Activated naive CD8-positive, alpha-beta T cell (primary cell): ENCODE data around the gene AMIGO1.
A peak's percentile ranks its signal among the peaks of the same experiment; 100 is the strongest.

Experiments used
- H3K27ac Mint-ChIP-seq: one replicate; pipeline ENCODE4 v1.8.0; 2021; ENCODE audit warnings: mixed read lengths
- H3K27me3 Mint-ChIP-seq: one replicate; pipeline ENCODE4 v1.8.0; 2021; ENCODE audit warnings: mixed read lengths
- H3K36me3 Mint-ChIP-seq: one replicate; pipeline ENCODE4 v1.8.0; 2021; ENCODE audit warnings: mixed read lengths
- H3K4me1 Mint-ChIP-seq: one replicate; pipeline ENCODE4 v1.8.0; 2021; ENCODE audit warnings: low read depth, mixed read lengths
- H3K4me3 Mint-ChIP-seq: one replicate; pipeline ENCODE4 v1.8.0; 2021; ENCODE audit warnings: mild to moderate bottlenecking, mixed read lengths
- H3K9me3 Mint-ChIP-seq: one replicate; pipeline ENCODE4 v1.8.0; 2021; ENCODE audit warnings: low read depth, mixed read lengths

AMIGO1 gene

GRCh38 chr1:109522026-109522425, 12.5 kb upstream of the AMIGO1 start:
- H3K4me1 Mint-ChIP-seq: peaks cover 1% of the 10 kb centered on the region

GRCh38 chr1:109521002-109521951, 11.8 kb upstream of the AMIGO1 start:
- Mint-ChIP-seq H3K4me1 (peaks cover 1% of the 10 kb centered on the region), H3K27ac (no peak overlapping the region), H3K9me3 (no peaks in the 10 kb centered on the region), H3K36me3 (no peaks in the 10 kb centered on the region), H3K27me3 (no peaks in the 10 kb centered on the region), H3K4me3 (no peak overlapping the region)

More at GRCh38 chr1:109522026-109522425, 12.5 kb upstream of the AMIGO1 start:
- no peaks in the 10 kb centered on the region for H3K36me3 Mint-ChIP-seq
- H3K9me3 Mint-ChIP-seq: no peaks in the 10 kb centered on the region
- no peak overlapping the region for H3K4me3 Mint-ChIP-seq
- H3K27ac Mint-ChIP-seq: no peak overlapping the region
- no peaks in the 10 kb centered on the region for H3K27me3 Mint-ChIP-seq

GRCh38 chr1:109517337-109517736, 7.8 kb upstream of the AMIGO1 start:
- H3K4me1 Mint-ChIP-seq: peaks cover 1% of the 10 kb centered on the region
- H3K9me3 Mint-ChIP-seq: no peaks in the 10 kb centered on the region
- no peak overlapping the region for H3K4me3 Mint-ChIP-seq
- no peak overlapping the region for H3K27ac Mint-ChIP-seq
- H3K27me3 Mint-ChIP-seq: no peaks in the 10 kb centered on the region
- no peaks in the 10 kb centered on the region for H3K36me3 Mint-ChIP-seq

- no peak overlapping the region for H3K4me3 Mint-ChIP-seq
- H3K36me3 Mint-ChIP-seq: no peaks in the 10 kb centered on the region
- H3K9me3 Mint-ChIP-seq: no peaks in the 10 kb centered on the region
- H3K27ac Mint-ChIP-seq: no peak overlapping the region
- no peaks in the 10 kb centered on the region for H3K27me3 Mint-ChIP-seq
- H3K4me1 Mint-ChIP-seq: no peaks in the 10 kb centered on the region
Measured at GRCh38 chr1:109516872-109517271, 7.3 kb upstream of the AMIGO1 start.

- Mint-ChIP-seq H3K4me3 (no peak overlapping the region), H3K27ac (no peak overlapping the region), H3K36me3 (no peaks in the 10 kb centered on the region), H3K9me3 (no peaks in the 10 kb centered on the region), H3K27me3 (no peaks in the 10 kb centered on the region), H3K4me1 (peaks cover 20% of the 10 kb centered on the region)
Measured at GRCh38 chr1:109514846-109515245, 5.3 kb upstream of the AMIGO1 start.

GRCh38 chr1:109513110-109513710, 3.7 kb upstream of the AMIGO1 start:
- Mint-ChIP-seq H3K4me3 (no peak overlapping the region), H3K4me1 (peaks cover 31% of the 10 kb centered on the region), H3K27ac (no peak overlapping the region), H3K9me3 (no peaks in the 10 kb centered on the region), H3K27me3 (no peaks in the 10 kb centered on the region), H3K36me3 (peaks cover 1% of the 10 kb centered on the region)

GRCh38 chr1:109508873-109509175, 703 bp downstream of the AMIGO1 start:
- H3K27ac Mint-ChIP-seq: peak overlapping the region; percentile 88
- no peaks in the 10 kb centered on the region for H3K9me3 Mint-ChIP-seq
- H3K4me3 Mint-ChIP-seq: peak overlapping the region; percentile 90
- H3K27me3 Mint-ChIP-seq: no peaks in the 10 kb centered on the region
- H3K36me3 Mint-ChIP-seq: peaks cover 11% of the 10 kb centered on the region
- peaks cover 71% of the 10 kb centered on the region for H3K4me1 Mint-ChIP-seq

GRCh38 chr1:109508001-109508872, 1.3 kb downstream of the AMIGO1 start:
- Mint-ChIP-seq H3K27ac (peak overlapping the region; percentile 88), H3K27me3 (no peaks in the 10 kb centered on the region), H3K36me3 (peaks cover 11% of the 10 kb centered on the region), H3K9me3 (no peaks in the 10 kb centered on the region), H3K4me3 (peak overlapping the region; percentile 90), H3K4me1 (peaks cover 74% of the 10 kb centered on the region)

- peak overlapping the region; percentile 85 for H3K27ac Mint-ChIP-seq
- peaks cover 88% of the 10 kb centered on the region for H3K4me1 Mint-ChIP-seq
- no peaks in the 10 kb centered on the region for H3K27me3 Mint-ChIP-seq
- H3K36me3 Mint-ChIP-seq: peaks cover 11% of the 10 kb centered on the region
- H3K9me3 Mint-ChIP-seq: no peaks in the 10 kb centered on the region
- peak overlapping the region; percentile 51 for H3K4me3 Mint-ChIP-seq
Measured at GRCh38 chr1:109504974-109505373, 4.6 kb downstream of the AMIGO1 start.

- H3K27ac Mint-ChIP-seq: peak overlapping the region; percentile 77
- peak overlapping the region; percentile 64 for H3K4me3 Mint-ChIP-seq
- H3K27me3 Mint-ChIP-seq: no peaks in the 10 kb centered on the region
- H3K36me3 Mint-ChIP-seq: peaks cover 11% of the 10 kb centered on the region
- H3K9me3 Mint-ChIP-seq: no peaks in the 10 kb centered on the region
- H3K4me1 Mint-ChIP-seq: peaks cover 93% of the 10 kb centered on the region
Measured at GRCh38 chr1:109503935-109504334, 5.6 kb downstream of the AMIGO1 start.

- Mint-ChIP-seq H3K27ac (peak overlapping the region; percentile 85), H3K27me3 (no peaks in the 10 kb centered on the region)
Measured at GRCh38 chr1:109502364-109502851, 7.1 kb downstream of the AMIGO1 start.

GRCh38 chr1:109501644-109502363, 7.7 kb downstream of the AMIGO1 start:
- Mint-ChIP-seq H3K4me3 (peak overlapping the region; percentile 81), H3K4me1 (peaks cover 96% of the 10 kb centered on the region), H3K27me3 (no peaks in the 10 kb centered on the region), H3K9me3 (no peaks in the 10 kb centered on the region), H3K27ac (peak overlapping the region; percentile 79), H3K36me3 (no peaks in the 10 kb centered on the region)

More at GRCh38 chr1:109502364-109502851, 7.1 kb downstream of the AMIGO1 start:
- Mint-ChIP-seq H3K4me1 (peaks cover 95% of the 10 kb centered on the region), H3K9me3 (no peaks in the 10 kb centered on the region), H3K4me3 (peak overlapping the region; percentile 81), H3K36me3 (peaks cover 5% of the 10 kb centered on the region)

GRCh38 chr1:109500941-109501381, 8.6 kb downstream of the AMIGO1 start:
- Mint-ChIP-seq H3K4me3 (peak overlapping the region; percentile 54), H3K4me1 (peaks cover 96% of the 10 kb centered on the region), H3K36me3 (no peaks in the 10 kb centered on the region), H3K27ac (peak overlapping the region; percentile 86), H3K27me3 (no peaks in the 10 kb centered on the region), H3K9me3 (no peaks in the 10 kb centered on the region)
